Limb (tissue), 2 donors: ENCODE results near the gene KIF5A.
"Not testable (repeated sequence)": the region's sequence is repeated elsewhere in the genome, so short reads cannot be mapped to it uniquely, and the experiment has no call there.

Experiments
- DNase-seq, 2 donors: peaks; one replicate each; pipeline ENCODE4 v3.0.0-alpha.2; 2016; ENCODE audit errors: extremely low spot score in 2 of 2

The KIF5A gene

GRCh38 chr12:57549909-57550640, at the start of gene KIF5A:
Gene KIF5A, plus strand, starts transcription at chr12:57550044. Its CDS starts 228 bp downstream, at chr12:57550272.
- peak in 1 of 2 donors; percentile 73 for DNase-seq

DNA sequence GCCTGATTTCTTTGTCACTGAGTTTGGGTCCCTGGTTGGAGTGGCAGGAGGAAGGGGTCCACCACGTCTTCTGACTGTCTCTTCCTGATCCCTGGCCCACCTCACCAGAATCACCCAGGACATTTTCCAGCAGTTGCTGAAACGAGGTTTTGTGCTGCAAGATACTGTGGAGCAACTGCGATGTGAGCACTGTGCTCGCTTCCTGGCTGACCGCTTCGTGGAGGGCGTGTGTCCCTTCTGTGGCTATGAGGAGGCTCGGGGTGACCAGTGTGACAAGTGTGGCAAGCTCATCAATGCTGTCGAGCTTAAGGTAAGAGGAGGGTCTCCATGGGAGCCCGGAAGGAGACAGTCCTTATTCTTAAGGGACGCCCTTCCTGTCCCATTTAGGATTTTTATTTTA, 49.6 kb upstream of the KIF5A start:
- no peak for DNase-seq

GRCh38 chr12:57502311-57502969, 47.4 kb upstream of the KIF5A start:
- DNase-seq = not testable (repeated sequence)

GRCh38 chr12:57506541-57506940, 43.3 kb upstream of the KIF5A start:
- not testable (repeated sequence) for DNase-seq

- DNase-seq = not testable (repeated sequence)
Observed at GRCh38 chr12:57507796-57508195, 42.0 kb upstream of the KIF5A start.

DNA sequence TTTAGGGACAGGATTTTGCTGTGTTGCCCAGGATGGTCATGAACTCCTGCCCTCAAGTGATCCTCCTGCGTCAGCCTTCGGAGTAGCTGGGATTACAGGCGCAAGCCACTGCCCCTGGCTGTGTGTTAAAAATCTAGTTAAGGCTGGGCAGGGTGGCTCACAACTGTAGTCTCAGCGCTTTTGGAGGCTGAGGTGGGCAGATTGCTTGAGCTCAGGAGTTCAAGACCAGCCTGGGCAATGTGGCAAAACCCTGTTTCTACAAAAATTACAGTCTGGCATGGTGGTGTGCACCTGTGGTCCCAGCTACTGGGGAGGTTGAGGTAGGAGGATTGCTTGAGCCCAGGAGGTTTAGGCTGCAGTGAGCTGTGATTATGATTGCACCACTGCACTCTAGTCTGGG, 38.7 kb upstream of the KIF5A start:
- no peak for DNase-seq

GRCh38 chr12:57511588-57512325, 38.1 kb upstream of the KIF5A start:
- no peak for DNase-seq

- no peak for DNase-seq
Observed at GRCh38 chr12:57512665-57513064, 37.2 kb upstream of the KIF5A start.

DNA sequence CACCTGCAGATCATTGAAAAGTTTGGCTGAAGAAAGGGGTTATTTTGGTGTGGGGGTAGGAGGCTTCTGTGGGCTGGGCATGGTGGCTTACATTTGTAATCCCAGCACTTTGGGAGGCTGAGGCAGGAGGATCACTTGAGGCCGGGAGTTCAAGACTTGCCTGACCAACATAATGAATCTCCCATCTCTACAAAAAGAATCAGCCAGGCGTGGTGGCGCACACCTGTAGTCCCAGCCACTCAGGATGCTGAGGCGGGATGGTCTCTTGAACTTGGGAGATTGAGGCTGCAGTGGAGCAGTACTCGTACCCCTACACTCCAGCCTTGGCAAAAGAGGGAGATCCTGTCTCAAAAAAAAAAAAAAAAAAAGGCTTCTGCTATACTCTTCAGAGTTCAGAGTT, 36.6 kb upstream of the KIF5A start:
- DNase-seq = no peak

GRCh38 chr12:57513677-57514076, 36.2 kb upstream of the KIF5A start:
- not testable (repeated sequence) for DNase-seq

GRCh38 chr12:57514246-57514645, 35.6 kb upstream of the KIF5A start:
- not testable (repeated sequence) for DNase-seq

- DNase-seq = no peak
Observed at GRCh38 chr12:57514720-57515407, 35.0 kb upstream of the KIF5A start.

GRCh38 chr12:57515408-57515933, 34.4 kb upstream of the KIF5A start:
- no peak for DNase-seq

- no peak for DNase-seq
Observed at GRCh38 chr12:57515934-57516541, 33.8 kb upstream of the KIF5A start.

DNA sequence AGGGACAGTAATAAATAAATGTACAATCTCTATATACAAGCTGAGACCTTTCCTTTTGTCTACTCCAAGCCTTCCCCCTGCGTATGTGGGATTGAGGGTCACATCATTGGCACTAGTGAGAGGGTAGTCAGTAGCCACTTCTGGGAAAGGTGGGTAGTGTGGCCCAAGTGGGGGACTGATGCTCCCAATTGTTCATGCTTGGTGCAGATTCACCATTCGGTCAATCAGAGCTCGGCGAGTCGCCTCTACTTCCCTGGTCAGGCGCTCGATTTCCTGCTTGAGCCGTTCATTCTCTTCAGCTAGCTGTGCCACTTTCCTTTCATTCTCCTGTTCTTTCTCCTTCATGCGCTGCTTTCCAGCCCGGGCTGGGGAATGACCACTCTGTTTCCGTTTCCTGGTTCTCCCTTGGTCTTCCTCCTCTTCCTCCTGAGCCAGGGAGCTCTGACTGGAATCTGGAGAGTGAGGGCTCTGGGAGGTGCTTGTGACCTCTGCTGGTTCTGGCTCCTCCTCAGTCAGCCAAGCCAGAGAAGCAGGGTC, 33.2 kb upstream of the KIF5A start:
- DNase-seq = no peak

- no peak for DNase-seq
Observed at GRCh38 chr12:57517187-57517586, 32.7 kb upstream of the KIF5A start.

DNA sequence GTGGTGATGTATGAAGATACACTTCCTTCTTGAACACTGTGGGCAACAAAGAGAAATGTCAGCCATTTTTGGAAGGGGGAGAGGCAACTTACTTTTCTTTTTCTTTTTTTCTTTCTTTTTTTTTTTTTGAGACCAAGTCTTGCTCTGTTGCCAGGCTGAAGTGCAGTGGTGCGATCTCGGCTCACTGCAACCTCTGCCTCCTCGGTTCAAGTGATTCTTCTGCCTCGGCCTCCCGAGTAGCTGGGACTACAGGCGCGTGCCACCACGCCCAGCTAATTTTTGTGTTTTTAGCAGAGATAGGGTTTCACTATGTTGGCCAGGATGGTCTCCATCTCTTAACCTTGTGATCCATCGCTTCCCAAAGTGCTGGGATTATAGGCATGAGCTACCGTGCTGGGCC, 32.1 kb upstream of the KIF5A start:
- DNase-seq = not testable (repeated sequence)

DNA sequence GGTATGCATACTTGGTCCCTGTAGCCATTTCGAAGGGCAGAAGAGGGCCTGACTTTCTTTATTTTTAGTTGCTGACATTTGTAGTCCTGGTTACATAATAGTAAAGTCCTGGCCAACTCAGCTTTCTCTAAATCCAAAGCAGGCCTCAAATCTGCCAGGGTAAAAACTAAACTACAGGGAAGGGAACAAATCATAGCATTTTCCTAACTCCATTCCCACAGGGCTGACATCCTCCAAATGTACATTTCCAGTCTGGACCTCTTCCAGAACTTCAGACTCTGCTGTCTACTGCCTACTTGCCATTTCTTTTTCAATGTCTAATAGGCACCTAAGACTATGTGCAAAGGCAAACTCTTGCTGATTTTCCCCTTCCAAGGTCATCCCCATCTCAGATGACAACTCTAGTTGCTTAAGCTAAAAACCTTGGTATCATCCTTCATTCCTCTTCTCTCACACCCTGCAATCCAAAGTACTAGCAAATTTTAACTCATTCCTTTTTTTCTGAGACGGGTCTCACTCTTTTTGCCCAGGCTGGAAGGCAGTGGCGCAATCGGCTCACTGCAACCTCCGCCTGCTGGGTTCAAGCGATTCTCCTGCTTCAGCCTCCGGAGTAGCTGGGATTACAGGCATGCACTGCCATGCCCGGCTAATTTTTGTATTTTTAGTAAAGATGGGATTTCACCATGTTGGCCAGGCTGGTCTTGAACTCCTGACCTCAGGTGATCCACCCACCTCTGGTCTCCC, 31.5 kb upstream of the KIF5A start:
- no peak for DNase-seq

GRCh38 chr12:57518920-57519795, 30.7 kb upstream of the KIF5A start:
- no peak for DNase-seq
